Activated CD4-positive, alpha-beta T cell treated with anti-CD3 and anti-CD28 coated beads, Interleukin-10, Interleukin-2, amounts not matched to agents 100 ng/mL and 50 ng/mL, durations not matched to agents 16 hours and 8 hours (primary cell): Measurements from ENCODE around the gene ANKRD11.
"Not testable (repeated sequence)": the region's sequence is repeated elsewhere in the genome, so short reads cannot be mapped to it uniquely, and the experiment has no call there.

ENCODE experiments used
- DNase-seq: peaks from one replicate; pipeline ENCODE4 v3.0.0-alpha.2; 2020

Gene ANKRD11

GRCh38 chr16:89343501-89344457, 146.6 kb downstream of the ANKRD11 start:
- no peak for DNase-seq

- DNase-seq = no peak
Measured at GRCh38 chr16:89341697-89342694, 148.4 kb downstream of the ANKRD11 start.

GRCh38 chr16:89341279-89341678, 149.1 kb downstream of the ANKRD11 start:
- no peak for DNase-seq

DNA sequence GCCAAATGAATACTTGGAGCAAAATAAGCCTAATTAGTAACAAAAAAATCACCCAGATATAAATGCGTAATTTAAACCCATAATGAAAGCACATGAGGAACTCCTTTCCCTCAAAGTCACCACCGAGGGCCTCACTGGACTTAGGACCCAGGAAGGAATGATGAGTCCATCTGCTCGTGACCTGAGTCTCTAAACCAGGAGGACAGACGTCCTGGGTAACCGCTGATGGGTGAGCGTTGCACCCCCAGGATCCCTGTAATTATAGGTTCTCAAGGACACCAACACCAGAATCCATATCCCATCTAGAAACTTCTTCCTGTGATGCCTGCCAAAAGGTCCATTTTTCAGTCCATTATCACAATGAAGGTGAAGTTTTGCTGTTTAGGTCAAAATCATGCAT, 151.5 kb downstream of the ANKRD11 start:
- DNase-seq = no peak

GRCh38 chr16:89337965-89338364, 152.4 kb downstream of the ANKRD11 start:
- no peak for DNase-seq

- DNase-seq = no peak
Measured at GRCh38 chr16:89335803-89336485, 154.4 kb downstream of the ANKRD11 start.

DNA sequence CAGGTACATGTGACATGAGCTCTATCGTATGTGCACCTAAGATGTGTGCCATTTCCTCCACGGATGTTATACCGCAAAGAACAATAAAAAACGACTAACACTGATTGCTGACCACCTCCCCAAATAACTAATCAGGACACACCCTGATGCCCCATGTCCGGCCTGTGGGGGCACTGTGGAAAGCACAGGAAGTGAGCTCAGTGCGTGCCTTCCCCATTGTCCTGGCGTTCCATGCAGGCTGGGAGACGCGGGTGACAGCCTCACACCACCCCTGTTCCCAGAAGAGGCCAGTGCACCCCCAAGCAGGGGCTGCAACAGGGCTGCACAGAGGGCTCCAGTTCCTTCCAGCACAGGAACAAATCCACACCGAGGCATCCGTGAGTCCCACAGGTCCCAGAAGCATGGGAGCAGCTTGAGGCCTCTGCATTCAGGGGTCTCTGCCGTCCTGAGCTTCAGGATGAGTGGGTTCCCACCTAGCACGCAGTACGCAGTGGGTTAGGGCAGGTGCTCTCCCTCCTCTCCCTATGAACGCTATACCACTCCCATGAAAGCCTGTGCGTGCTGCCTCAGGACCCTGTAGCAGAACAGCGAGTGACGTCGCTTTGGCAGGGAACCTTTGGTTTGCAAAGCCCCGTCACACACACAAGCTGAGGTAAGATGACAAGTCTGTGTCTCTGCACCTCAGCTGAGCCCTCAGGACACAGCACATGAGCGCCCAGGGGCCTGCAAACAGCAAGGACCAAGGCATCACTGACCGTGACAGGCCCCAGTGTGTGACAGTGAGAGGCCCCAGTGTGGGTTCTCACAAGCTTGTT, 155.2 kb downstream of the ANKRD11 start:
- DNase-seq = no peak

GRCh38 chr16:89334461-89334860, 155.9 kb downstream of the ANKRD11 start:
- DNase-seq = no peak

DNA sequence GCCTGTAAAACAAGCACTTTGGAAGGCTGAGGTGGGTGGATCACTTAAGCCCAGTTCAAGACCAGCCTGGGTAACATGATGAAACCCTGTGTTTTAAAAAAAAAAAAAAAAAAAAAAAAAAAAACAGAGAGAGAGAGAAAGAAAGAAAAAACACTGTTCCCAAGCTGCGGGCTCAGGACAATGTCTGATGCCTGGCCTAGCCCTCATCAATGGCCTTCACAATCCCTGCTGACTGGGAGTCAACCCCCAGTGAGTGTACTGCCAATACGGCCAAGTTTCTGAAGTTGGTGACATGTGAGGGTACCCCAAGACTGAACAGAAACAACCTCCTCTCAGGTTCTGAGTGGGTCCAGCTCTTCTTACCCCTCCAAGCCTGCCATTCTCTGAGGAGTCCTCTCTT, 156.3 kb downstream of the ANKRD11 start:
- no peak for DNase-seq

DNA sequence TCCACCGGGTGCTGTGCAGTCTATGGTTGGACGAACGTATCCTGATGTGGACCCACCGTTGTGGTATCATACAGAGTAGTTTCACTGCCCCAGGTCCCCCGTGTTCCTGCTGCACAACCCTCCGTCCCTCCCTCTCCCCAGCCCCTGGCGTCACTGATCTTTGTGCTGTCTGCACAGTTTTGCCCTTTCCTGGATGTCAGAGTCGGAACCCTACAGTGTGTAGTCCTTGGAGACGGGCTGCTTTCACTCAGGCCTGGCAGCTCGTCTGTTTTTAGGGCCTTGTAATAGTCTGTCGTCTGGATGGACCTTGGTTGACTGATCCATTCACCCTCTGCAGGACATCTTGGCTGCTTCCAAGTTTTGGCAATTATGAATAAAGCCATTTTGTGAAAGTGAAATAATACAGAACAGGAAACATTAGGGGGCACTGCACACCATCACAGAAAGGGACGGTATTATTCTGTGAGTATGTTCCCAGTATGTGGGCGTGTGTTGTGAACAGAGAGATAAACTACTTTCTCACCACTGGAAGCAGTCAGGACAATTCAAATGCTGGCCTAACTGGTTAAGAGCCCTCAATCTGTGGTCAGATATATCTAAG, 156.9 kb downstream of the ANKRD11 start:
- peak; percentile 59 for DNase-seq

GRCh38 chr16:89332902-89333245, 157.5 kb downstream of the ANKRD11 start:
- DNase-seq = no peak

DNA sequence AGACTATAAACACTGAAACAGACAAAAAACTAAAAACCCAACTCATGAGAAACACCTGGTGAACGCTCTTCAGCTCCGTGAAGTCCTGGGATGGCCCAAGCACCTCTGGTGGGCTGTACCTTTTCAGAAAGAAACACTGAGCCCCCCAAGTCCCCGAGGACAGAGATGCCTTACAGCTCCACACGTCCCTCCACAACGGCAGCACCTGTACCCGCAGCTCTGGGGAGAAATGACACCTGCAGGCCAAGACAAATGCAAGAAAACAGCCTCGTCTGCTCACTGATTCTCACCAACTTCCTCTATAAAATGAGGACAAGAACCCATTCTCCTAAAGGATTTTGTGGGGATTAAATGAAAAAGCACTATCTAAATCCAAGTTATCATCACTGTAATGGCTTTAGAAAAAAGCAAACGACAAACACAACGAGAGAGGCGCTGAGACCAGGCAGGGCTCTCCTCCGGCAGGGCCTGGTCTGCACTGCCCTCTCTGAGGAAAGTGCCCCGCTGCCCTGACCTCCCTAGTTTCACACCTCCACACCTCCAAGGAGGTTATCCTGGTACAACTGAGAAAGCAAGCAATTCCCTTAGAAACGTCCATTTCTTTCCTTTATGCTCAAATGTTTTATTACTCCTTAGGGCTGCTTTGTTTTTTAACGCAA, 158.0 kb downstream of the ANKRD11 start:
- no peak for DNase-seq

GRCh38 chr16:89331371-89332109, 158.8 kb downstream of the ANKRD11 start:
- DNase-seq = no peak

DNA sequence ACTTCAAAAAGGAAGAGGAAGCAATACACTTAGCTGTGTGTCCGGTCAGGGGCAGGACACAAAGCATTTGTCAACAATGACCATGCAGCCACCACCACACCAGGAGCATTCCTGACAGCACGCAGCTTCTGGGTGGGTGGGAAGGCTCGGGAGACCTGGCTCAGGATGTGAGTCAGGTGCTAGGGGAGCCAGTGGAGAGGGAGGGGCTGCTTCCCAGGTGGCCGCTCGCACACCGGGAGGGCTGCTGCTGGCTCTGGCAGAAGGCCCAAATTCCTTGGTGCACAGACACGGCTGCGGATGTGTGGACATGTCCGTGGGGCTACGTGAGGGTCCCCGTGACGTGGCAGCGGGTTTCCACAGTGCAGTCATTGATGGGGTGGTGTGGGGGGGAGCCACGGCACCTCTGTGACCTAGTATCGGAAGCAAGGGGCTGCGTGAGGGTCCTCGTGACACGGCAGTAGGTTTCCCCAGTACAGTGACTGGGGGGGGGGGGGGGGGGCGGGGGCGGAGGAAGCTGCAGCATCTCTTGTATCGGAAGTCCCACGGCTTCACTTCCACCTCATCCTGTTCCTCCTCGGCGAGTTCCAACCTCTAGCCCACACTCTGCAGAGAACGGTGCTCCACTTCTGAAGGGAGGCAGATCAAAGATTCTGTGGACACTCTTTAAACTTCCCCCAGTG, 160.0 kb downstream of the ANKRD11 start:
- DNase-seq = peak; percentile 46

GRCh38 chr16:89329830-89330176, 160.6 kb downstream of the ANKRD11 start:
- not testable (repeated sequence) for DNase-seq

GRCh38 chr16:89328412-89329400, 161.7 kb downstream of the ANKRD11 start:
- not testable (repeated sequence) for DNase-seq

GRCh38 chr16:89326721-89327120, 163.6 kb downstream of the ANKRD11 start:
- no peak for DNase-seq

GRCh38 chr16:89325861-89326471, 164.4 kb downstream of the ANKRD11 start:
- DNase-seq = peak; percentile 45
